Astrocyte (in vitro differentiated cells and primary cell): Measurements from ENCODE around the gene VPS72. TPM values are rescaled to one million over a fixed set of nuclear protein-coding genes. Genes with fewer than 3 reads are reported as not detected.

Source experiments
- DNase-seq: peaks from one replicate; pipeline ENCODE4 v3.0.0-alpha.2; 2010; ENCODE audit warnings: low read depth
- FAIRE-seq: peaks from 2 replicates; lab custom pipeline; 2011; peaks lifted over from hg19 to GRCh38; lab: Jason Lieb, UNC
- H2AFZ ChIP-seq: 2 replicates; pipeline ENCODE4 v1.6.0; 2012; ENCODE audit warnings: low read depth, low read length, inconsistent platforms
- H3K27ac ChIP-seq: 2 replicates; pipeline ENCODE4 v1.5.1; 2011; ENCODE audit warnings: low read depth, low read length, inconsistent platforms
- H3K27me3 ChIP-seq: 2 replicates; pipeline ENCODE4 v1.6.0; 2011; ENCODE audit warnings: low read length, inconsistent platforms; ENCODE audit not compliant: insufficient read depth
- H3K36me3 ChIP-seq: 2 replicates; pipeline ENCODE4 v1.5.1; 2011; ENCODE audit warnings: low read length, inconsistent platforms; ENCODE audit not compliant: insufficient read depth
- H3K4me1 ChIP-seq: 2 replicates; pipeline ENCODE4 v1.5.1; 2011; ENCODE audit warnings: low read length, inconsistent platforms; ENCODE audit not compliant: insufficient read depth
- H3K4me2 ChIP-seq: 2 replicates; pipeline ENCODE4 v1.6.0; 2012; ENCODE audit warnings: low read length, inconsistent platforms
- H3K4me3 ChIP-seq: 2 replicates; pipeline ENCODE4 v1.5.1; 2011; ENCODE audit warnings: low read depth, mild to moderate bottlenecking, low read length, inconsistent platforms; ENCODE audit not compliant: insufficient read depth
- H3K79me2 ChIP-seq: 2 replicates; pipeline ENCODE4 v1.6.0; 2012; ENCODE audit warnings: mild to moderate bottlenecking, low read length, inconsistent platforms; ENCODE audit not compliant: insufficient read depth
- H3K9ac ChIP-seq: 2 replicates; pipeline ENCODE4 v1.6.0; 2012; ENCODE audit warnings: mild to moderate bottlenecking, low read length, inconsistent platforms
- H3K9me3 ChIP-seq: 2 replicates; pipeline ENCODE4 v1.5.1; 2012; ENCODE audit warnings: low read depth, mild to moderate bottlenecking, low read length, inconsistent platforms; ENCODE audit not compliant: insufficient read depth
- H4K20me1 ChIP-seq: 2 replicates; pipeline ENCODE4 v1.6.0; 2012; ENCODE audit warnings: low read length, inconsistent platforms; ENCODE audit not compliant: insufficient read depth
- H3K27ac Mint-ChIP-seq: one replicate; pipeline ENCODE4 v1.8.0; 2021; ENCODE audit warnings: mild to moderate bottlenecking, mixed read lengths; ENCODE audit not compliant: unreplicated experiment
- H3K27me3 Mint-ChIP-seq: one replicate; pipeline ENCODE4 v1.8.0; 2021; ENCODE audit warnings: low read depth, mixed read lengths; ENCODE audit not compliant: unreplicated experiment
- H3K36me3 Mint-ChIP-seq: one replicate; pipeline ENCODE4 v1.8.0; 2021; ENCODE audit warnings: low read depth, mixed read lengths; ENCODE audit not compliant: unreplicated experiment
- H3K4me1 Mint-ChIP-seq: one replicate; pipeline ENCODE4 v1.8.0; 2021; ENCODE audit warnings: low read depth, mixed read lengths; ENCODE audit not compliant: unreplicated experiment
- H3K4me3 Mint-ChIP-seq: one replicate; pipeline ENCODE4 v1.8.0; 2021; ENCODE audit warnings: mild to moderate bottlenecking, moderate library complexity, mixed read lengths; ENCODE audit not compliant: unreplicated experiment
- H3K9me3 Mint-ChIP-seq: one replicate; pipeline ENCODE4 v1.8.0; 2021; ENCODE audit warnings: mild to moderate bottlenecking, mixed read lengths; ENCODE audit not compliant: unreplicated experiment
- EZH2 ChIP-seq: IDR thresholded peaks from 2 replicates; pipeline ENCODE4 v1.6.1; 2012; ENCODE audit warnings: mild to moderate bottlenecking, low read length, inconsistent platforms; ENCODE audit not compliant: insufficient read depth
- total RNA-seq: library from RNA; stranded (reverse); gene quantifications from 2 replicates; pipeline ENCODE4 v1.2.1, GENCODE V29; 2021
- TF ChIP-seq, protein P1 (sequence below): IDR thresholded peaks from 2 replicates; pipeline ENCODE4 v1.5.1; 2011; ENCODE audit warnings: low read depth, mild to moderate bottlenecking, inconsistent platforms, low read length, moderate library complexity; ENCODE audit not compliant: insufficient read depth

The VPS72 gene
- total RNA-seq, 1 donor from 2014 or later: 59.0 TPM

DNA sequence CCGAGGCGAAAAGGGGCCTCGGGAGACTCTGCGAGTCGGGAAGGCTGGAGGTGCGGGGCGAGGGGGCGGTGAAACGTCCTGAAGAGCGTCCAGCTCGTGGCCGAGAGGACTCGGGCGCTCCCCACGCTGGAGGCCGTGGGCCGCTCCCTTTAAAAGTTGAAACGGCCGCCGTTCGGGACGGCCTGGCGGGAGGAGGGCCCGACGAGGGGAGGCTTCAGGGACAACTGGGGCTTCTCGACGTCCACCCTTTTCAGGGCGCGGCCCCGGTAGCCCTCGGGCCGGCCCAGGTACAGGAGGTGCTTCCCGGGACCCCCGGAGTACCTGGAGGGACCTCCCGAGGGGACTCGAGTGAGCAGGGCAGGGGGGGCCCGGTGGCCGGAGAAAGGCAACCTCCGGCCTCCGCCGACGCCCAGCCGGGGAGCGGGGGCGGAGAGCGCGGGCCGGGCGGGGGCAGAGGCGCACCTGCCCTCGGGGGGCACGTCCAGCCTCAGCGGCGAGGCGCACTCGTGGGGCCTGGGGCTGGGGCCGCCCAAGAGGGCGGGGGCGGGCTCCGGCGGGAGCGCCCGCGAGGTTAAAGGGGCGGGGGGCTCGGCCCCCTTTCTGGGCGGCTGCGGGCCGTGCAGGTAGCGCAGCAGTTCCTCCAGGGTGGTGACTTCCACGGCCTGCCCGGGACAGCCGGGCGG is 57.5 kb downstream of the VPS72 start:
- Histone ChIP-seq H3K9ac (peak overlapping the region; percentile 52), H3K27me3 (peaks cover 2% of the 10 kb centered on the region), H2AFZ (peak overlapping the region; percentile 79), H3K4me1 (peaks cover 9% of the 10 kb centered on the region), H3K36me3 (no peaks in the 10 kb centered on the region), H3K27ac (no peak overlapping the region), H3K9me3 (no peaks in the 10 kb centered on the region), H3K4me2 (peak overlapping the region; percentile 83), H3K79me2 (no peaks in the 10 kb centered on the region), H3K4me3 (no peak overlapping the region), H4K20me1 (no peaks in the 10 kb centered on the region)
- no peak for FAIRE-seq
- H3K9me3 Mint-ChIP-seq: peaks cover 2% of the 10 kb centered on the region
- peaks cover 27% of the 10 kb centered on the region for H3K36me3 Mint-ChIP-seq
- H3K27ac Mint-ChIP-seq: no peak overlapping the region
- TF ChIP-seq, protein P1, sequence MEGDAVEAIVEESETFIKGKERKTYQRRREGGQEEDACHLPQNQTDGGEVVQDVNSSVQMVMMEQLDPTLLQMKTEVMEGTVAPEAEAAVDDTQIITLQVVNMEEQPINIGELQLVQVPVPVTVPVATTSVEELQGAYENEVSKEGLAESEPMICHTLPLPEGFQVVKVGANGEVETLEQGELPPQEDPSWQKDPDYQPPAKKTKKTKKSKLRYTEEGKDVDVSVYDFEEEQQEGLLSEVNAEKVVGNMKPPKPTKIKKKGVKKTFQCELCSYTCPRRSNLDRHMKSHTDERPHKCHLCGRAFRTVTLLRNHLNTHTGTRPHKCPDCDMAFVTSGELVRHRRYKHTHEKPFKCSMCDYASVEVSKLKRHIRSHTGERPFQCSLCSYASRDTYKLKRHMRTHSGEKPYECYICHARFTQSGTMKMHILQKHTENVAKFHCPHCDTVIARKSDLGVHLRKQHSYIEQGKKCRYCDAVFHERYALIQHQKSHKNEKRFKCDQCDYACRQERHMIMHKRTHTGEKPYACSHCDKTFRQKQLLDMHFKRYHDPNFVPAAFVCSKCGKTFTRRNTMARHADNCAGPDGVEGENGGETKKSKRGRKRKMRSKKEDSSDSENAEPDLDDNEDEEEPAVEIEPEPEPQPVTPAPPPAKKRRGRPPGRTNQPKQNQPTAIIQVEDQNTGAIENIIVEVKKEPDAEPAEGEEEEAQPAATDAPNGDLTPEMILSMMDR: no peak
- no peak for TF ChIP-seq EZH2
- H3K4me1 Mint-ChIP-seq: no peaks in the 10 kb centered on the region
- no peak overlapping the region for H3K4me3 Mint-ChIP-seq
- DNase-seq: no peak
- peaks cover 39% of the 10 kb centered on the region for H3K27me3 Mint-ChIP-seq

- no peak overlapping the region for H3K27ac Mint-ChIP-seq
- H3K9me3 ChIP-seq: no peaks in the 10 kb centered on the region
- H3K4me1 ChIP-seq: peaks cover 9% of the 10 kb centered on the region
- no peak for FAIRE-seq
- peak overlapping the region; percentile 57 for H3K4me3 Mint-ChIP-seq
- peaks cover 2% of the 10 kb centered on the region for H3K9me3 Mint-ChIP-seq
- H4K20me1 ChIP-seq: no peaks in the 10 kb centered on the region
- H3K36me3 ChIP-seq: no peaks in the 10 kb centered on the region
- H3K4me1 Mint-ChIP-seq: no peaks in the 10 kb centered on the region
- no peak overlapping the region for H3K27ac ChIP-seq
- peak overlapping the region; percentile 54 for H3K4me3 ChIP-seq
- DNase-seq: no peak
- peaks cover 2% of the 10 kb centered on the region for H3K27me3 ChIP-seq
- peak overlapping the region; percentile 79 for H2AFZ ChIP-seq
- H3K9ac ChIP-seq: peak overlapping the region; percentile 52
- H3K27me3 Mint-ChIP-seq: peaks cover 38% of the 10 kb centered on the region
- peak overlapping the region; percentile 83 for H3K4me2 ChIP-seq
- H3K79me2 ChIP-seq: no peaks in the 10 kb centered on the region
- TF ChIP-seq, protein P1: no peak
- TF ChIP-seq EZH2: no peak
- H3K36me3 Mint-ChIP-seq: peaks cover 24% of the 10 kb centered on the region
These were observed 58.2 kb downstream of the VPS72 start for GRCh38 chr1:151131701-151132334.
